Skeletal muscle satellite cell (primary cell): Measurements from ENCODE around the gene FAT2.

Experiments
- H3K27me3 ChIP-seq: 2 replicates; pipeline ENCODE4 v1.7.0; 2013; ENCODE audit warnings: low read length; ENCODE audit not compliant: control insufficient read depth, insufficient read depth
- H3K36me3 ChIP-seq: 2 replicates; pipeline ENCODE4 v1.7.0; 2013; ENCODE audit warnings: mild to moderate bottlenecking, control low read depth, low read length; ENCODE audit not compliant: insufficient read depth
- H3K4me1 ChIP-seq: 2 replicates; pipeline ENCODE4 v1.7.0; 2013; ENCODE audit warnings: low read length; ENCODE audit not compliant: control insufficient read depth, insufficient read depth
- H3K4me2 ChIP-seq: 2 replicates; pipeline ENCODE4 v1.7.0; 2013; ENCODE audit warnings: mild to moderate bottlenecking, low read length
- H3K4me3 ChIP-seq: 2 replicates; pipeline ENCODE4 v1.7.0; 2013; ENCODE audit warnings: low read length
- H3K9ac ChIP-seq: 2 replicates; pipeline ENCODE4 v1.7.0; 2013; ENCODE audit warnings: mild to moderate bottlenecking, low read depth, low read length, moderate library complexity
- H3K9me3 ChIP-seq: replicated peaks from 2 replicates; pipeline ENCODE4 v1.7.0; 2013; ENCODE audit warnings: mild to moderate bottlenecking, control low read depth, low read length

FAT2 gene

DNA sequence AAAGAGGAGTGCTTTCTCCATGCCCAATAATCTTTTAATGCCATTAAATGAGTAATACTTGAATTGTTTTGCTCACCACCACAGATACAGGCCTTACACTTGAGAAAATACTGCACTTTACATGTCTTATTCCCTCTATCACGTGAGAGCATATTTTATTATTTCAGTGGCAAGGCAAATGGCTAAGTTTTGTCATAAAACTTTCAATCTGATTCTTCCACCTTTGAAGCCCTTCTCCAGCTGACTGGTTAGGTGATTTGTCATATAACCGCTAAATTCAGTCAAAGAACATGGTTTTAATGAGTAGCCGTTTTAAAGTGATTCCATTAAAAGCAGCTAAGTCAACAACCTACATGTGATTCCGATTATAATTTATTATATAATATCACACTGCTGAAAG lies 43.8 kb downstream of the FAT2 start:
- no peaks in the 10 kb centered on the region for H3K9me3 ChIP-seq
- H3K4me3 ChIP-seq, result no peak overlapping the region

DNA sequence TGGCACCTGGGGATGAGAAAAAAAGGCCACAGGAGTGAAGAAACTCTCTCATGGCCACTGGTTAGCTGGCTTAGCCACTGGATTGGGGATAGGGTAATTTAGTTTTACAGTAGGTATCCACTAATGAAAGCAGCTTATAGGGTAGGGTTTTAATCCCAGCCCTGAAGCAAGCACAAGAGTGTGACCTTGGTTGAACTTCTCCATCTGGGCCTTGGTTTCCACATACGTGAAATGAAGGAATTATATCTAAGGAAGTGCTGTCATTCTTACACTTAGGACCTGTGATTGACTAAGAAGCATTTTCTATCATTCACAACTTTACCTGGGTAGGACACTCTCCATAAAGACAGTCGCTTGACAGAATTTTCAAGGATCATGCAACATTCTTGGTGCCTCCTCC lies 49.6 kb downstream of the FAT2 start:
- Histone ChIP-seq H3K9ac (no peak overlapping the region), H3K4me3 (no peak overlapping the region), H3K9me3 (no peaks in the 10 kb centered on the region), H3K4me2 (no peak overlapping the region), H3K27me3 (no peaks in the 10 kb centered on the region), H3K36me3 (no peaks in the 10 kb centered on the region), H3K4me1 (peaks cover 3% of the 10 kb centered on the region)

More for the DNA sequence above, 43.8 kb downstream of the FAT2 start:
- H3K9ac ChIP-seq, result no peak overlapping the region
- no peaks in the 10 kb centered on the region for H3K4me1 ChIP-seq
- H3K36me3 ChIP-seq, result no peaks in the 10 kb centered on the region
- H3K4me2 ChIP-seq, result no peak overlapping the region
- H3K27me3 ChIP-seq, result peaks cover 3% of the 10 kb centered on the region
